CD14-positive monocyte (primary cell): ENCODE data around the gene PTPRN2. TPM values are rescaled to one million over a fixed set of nuclear protein-coding genes. Genes with fewer than 3 reads are reported as not detected.

Experiments used
- DNase-seq, 3 donors: peaks; one replicate each; pipeline ENCODE4 v3.0.0-alpha.2; 2011 to 2022
- H2AFZ ChIP-seq: 2 replicates; pipeline ENCODE4 v1.6.0; 2012; ENCODE audit warnings: mild to moderate bottlenecking, low read depth, low read length, inconsistent platforms; ENCODE audit not compliant: insufficient read depth, poor library complexity, severe bottlenecking
- H3K27ac ChIP-seq, 2 donors: 1 replicate in 1 of 2; 2 replicates in 1 of 2; pipeline ENCODE4 v1.5.1; 2012 to 2013; ENCODE audit warnings: low read length in 2 of 2, control low read depth in 1 of 2, inconsistent platforms in 1 of 2, low read depth in 1 of 2, mild to moderate bottlenecking in 1 of 2
- H3K27me3 ChIP-seq, 2 donors: one replicate each; pipeline versions ENCODE4 v1.6.0 to v1.6.1; 2011 to 2013; ENCODE audit warnings: low read length in 2 of 2; ENCODE audit not compliant: control insufficient read depth in 2 of 2, insufficient read depth in 2 of 2
- H3K36me3 ChIP-seq, 2 donors: replicated peaks in 1 of 2; 1 replicate in 1 of 2; 2 replicates in 1 of 2; pipeline versions ENCODE4 v1.5.1 to v1.6.1; 2012 to 2013; ENCODE audit warnings: low read length in 2 of 2, control low read depth in 1 of 2, inconsistent platforms in 1 of 2, mild to moderate bottlenecking in 1 of 2; ENCODE audit not compliant: insufficient read depth in 2 of 2, control insufficient read depth in 1 of 2
- H3K4me1 ChIP-seq, 2 donors: 1 replicate in 1 of 2; 2 replicates in 1 of 2; pipeline versions ENCODE4 v1.5.1 to v1.6.1; 2012 to 2013; ENCODE audit warnings: low read length in 2 of 2, control low read depth in 1 of 2, inconsistent platforms in 1 of 2, mild to moderate bottlenecking in 1 of 2, moderate library complexity in 1 of 2; ENCODE audit not compliant: insufficient read depth in 2 of 2, control insufficient read depth in 1 of 2
- H3K4me2 ChIP-seq: replicated peaks from 2 replicates; pipeline ENCODE3; 2012; ENCODE audit warnings: low read length, moderate library complexity, mild to moderate bottlenecking; ENCODE audit not compliant: poor library complexity, severe bottlenecking; ENCODE audit errors: extremely low read depth
- H3K4me3 ChIP-seq, 3 experiments: fragments of 200-600 bp in 1 of 3; sonication (generic) in 1 of 3; replicated peaks in 1 of 3; 1 replicate in 2 of 3; 2 replicates in 1 of 3; pipeline ENCODE4 v1.5.1; 2011 to 2013; ENCODE audit warnings: low read length in 3 of 3, mild to moderate bottlenecking in 3 of 3, control low read depth in 2 of 3, low read depth in 2 of 3, inconsistent platforms in 1 of 3, moderate library complexity in 1 of 3
- H3K79me2 ChIP-seq: 2 replicates; pipeline ENCODE4 v1.6.0; 2012; ENCODE audit warnings: mild to moderate bottlenecking, control low read depth, inconsistent platforms, low read length, moderate library complexity; ENCODE audit not compliant: insufficient read depth
- H3K9ac ChIP-seq: 2 replicates; pipeline ENCODE4 v1.6.0; 2017; ENCODE audit warnings: low read length, mild to moderate bottlenecking; ENCODE audit not compliant: insufficient read depth, poor library complexity, severe bottlenecking
- H3K9me3 ChIP-seq, 2 donors: replicated peaks in 1 of 2; 1 replicate in 1 of 2; 2 replicates in 1 of 2; pipeline versions ENCODE4 v1.5.1 to v1.6.1; 2012 to 2013; ENCODE audit warnings: low read length in 2 of 2, control low read depth in 1 of 2; ENCODE audit not compliant: control insufficient read depth in 1 of 2, insufficient read depth in 1 of 2
- H4K20me1 ChIP-seq: 2 replicates; pipeline ENCODE4 v1.6.0; 2012; ENCODE audit warnings: mild to moderate bottlenecking, low read length, control low read depth, moderate library complexity; ENCODE audit not compliant: insufficient read depth
- H3K27ac Mint-ChIP-seq, 7 donors: one replicate each; pipeline ENCODE4 v1.8.0; 2020; ENCODE audit warnings: mild to moderate bottlenecking in 7 of 7, mixed read lengths in 7 of 7, moderate library complexity in 6 of 7, inconsistent platforms in 2 of 7
- H3K27me3 Mint-ChIP-seq, 3 donors: one replicate each; pipeline ENCODE4 v1.8.0; 2021 to 2022; ENCODE audit warnings: low read depth in 3 of 3, mild to moderate bottlenecking in 3 of 3, mixed read lengths in 3 of 3, moderate library complexity in 3 of 3, inconsistent platforms in 1 of 3
- H3K36me3 Mint-ChIP-seq, 2 donors: one replicate each; pipeline ENCODE4 v1.8.0; 2020; ENCODE audit warnings: mixed read lengths in 2 of 2, inconsistent platforms in 1 of 2, mild to moderate bottlenecking in 1 of 2
- H3K4me1 Mint-ChIP-seq: one replicate; pipeline ENCODE4 v1.8.0; 2020; ENCODE audit warnings: mild to moderate bottlenecking, mixed read lengths
- H3K4me3 Mint-ChIP-seq, 2 donors: one replicate each; pipeline ENCODE4 v1.8.0; 2020; ENCODE audit warnings: mild to moderate bottlenecking in 2 of 2, mixed read lengths in 2 of 2, moderate library complexity in 1 of 2
- H3K9me3 Mint-ChIP-seq, 7 donors: one replicate each; pipeline ENCODE4 v1.8.0; 2020 to 2022; ENCODE audit warnings: mixed read lengths in 7 of 7, mild to moderate bottlenecking in 6 of 7, moderate library complexity in 6 of 7, inconsistent platforms in 2 of 7
- WGBS: methylation state at CpG from one replicate; pipeline ENCODE4 v1.1.5; 2013; ENCODE audit warnings: missing lambda C conversion rate; ENCODE audit not compliant: insufficient coverage; 5-methylcytosine and 5-hydroxymethylcytosine counted together
- intact Hi-C, 2 donors: fragments of 100-400 bp; cut with micrococcal nuclease; formaldehyde crosslinking; loops; one replicate each; pipeline versions ENCODE4 v1.15.0 to v1.15.1; 2023
- polyA plus RNA-seq, 3 donors: library from polyadenylated mRNA; depleted of rRNA in 1 of 3; unstranded in 2 of 3; stranded (reverse) in 1 of 3; fragments of 300-500 nt in 2 of 3; fragments of >200 nt in 1 of 3; fragmentation: Illumina TruSeq in 2 of 3; gene quantifications; 1 replicate in 2 of 3; 2 replicates in 1 of 3; pipeline ENCODE4 v1.2.3, GENCODE V29; 2012 to 2021
- TF ChIP-seq, protein P1 (sequence below): fragments of 200-600 bp; IDR thresholded peaks from one replicate; pipeline ENCODE4 v1.8.0; 2022; ENCODE audit warnings: antibody characterized with exemption, mild to moderate bottlenecking

The PTPRN2 gene
- polyA plus RNA-seq, 3 donors: 0.25 to 1.4 (median 0.97) TPM

GRCh38 chr7:158085741-158086695 is 501.6 kb downstream of the PTPRN2 start:
- H3K27me3 Mint-ChIP-seq: peaks cover 0 to 2% (median 1%) of the 10 kb centered on the region in 3 donors
- no peak overlapping the region for H3K27ac Mint-ChIP-seq
- H3K36me3 ChIP-seq: no peaks in the 10 kb centered on the region
- no peaks in the 10 kb centered on the region for H3K27me3 ChIP-seq
- intact Hi-C loops: no loop called here
- TF ChIP-seq, protein P1, sequence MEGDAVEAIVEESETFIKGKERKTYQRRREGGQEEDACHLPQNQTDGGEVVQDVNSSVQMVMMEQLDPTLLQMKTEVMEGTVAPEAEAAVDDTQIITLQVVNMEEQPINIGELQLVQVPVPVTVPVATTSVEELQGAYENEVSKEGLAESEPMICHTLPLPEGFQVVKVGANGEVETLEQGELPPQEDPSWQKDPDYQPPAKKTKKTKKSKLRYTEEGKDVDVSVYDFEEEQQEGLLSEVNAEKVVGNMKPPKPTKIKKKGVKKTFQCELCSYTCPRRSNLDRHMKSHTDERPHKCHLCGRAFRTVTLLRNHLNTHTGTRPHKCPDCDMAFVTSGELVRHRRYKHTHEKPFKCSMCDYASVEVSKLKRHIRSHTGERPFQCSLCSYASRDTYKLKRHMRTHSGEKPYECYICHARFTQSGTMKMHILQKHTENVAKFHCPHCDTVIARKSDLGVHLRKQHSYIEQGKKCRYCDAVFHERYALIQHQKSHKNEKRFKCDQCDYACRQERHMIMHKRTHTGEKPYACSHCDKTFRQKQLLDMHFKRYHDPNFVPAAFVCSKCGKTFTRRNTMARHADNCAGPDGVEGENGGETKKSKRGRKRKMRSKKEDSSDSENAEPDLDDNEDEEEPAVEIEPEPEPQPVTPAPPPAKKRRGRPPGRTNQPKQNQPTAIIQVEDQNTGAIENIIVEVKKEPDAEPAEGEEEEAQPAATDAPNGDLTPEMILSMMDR: no peak
- H3K4me1 Mint-ChIP-seq: no peaks in the 10 kb centered on the region
- H3K4me1 ChIP-seq: no peaks in the 10 kb centered on the region
- H3K36me3 Mint-ChIP-seq: no peaks in the 10 kb centered on the region
- no peaks in the 10 kb centered on the region for H4K20me1 ChIP-seq
- no peak overlapping the region for H3K4me3 Mint-ChIP-seq
- H3K79me2 ChIP-seq: no peaks in the 10 kb centered on the region
- no peak overlapping the region for H3K4me3 ChIP-seq
- H3K27ac ChIP-seq: no peak overlapping the region
- H3K9me3 ChIP-seq: peaks cover 19 to 42% of the 10 kb centered on the region in 2 donors
- WGBS: 90% methylated on average over 25 of the region's 30 CpGs
- H3K4me2 ChIP-seq: no peak overlapping the region
- no peak for DNase-seq
- no peak overlapping the region for H2AFZ ChIP-seq
- H3K9ac ChIP-seq: no peak overlapping the region
- H3K9me3 Mint-ChIP-seq: peaks cover 19 to 42% (median 30%) of the 10 kb centered on the region in 7 donors

GRCh38 chr7:158084555-158084954 is 503.1 kb downstream of the PTPRN2 start:
- no peak overlapping the region for H2AFZ ChIP-seq
- peaks cover 19 to 45% (median 29%) of the 10 kb centered on the region in 7 donors for H3K9me3 Mint-ChIP-seq
- peaks cover 0 to 2% (median 1%) of the 10 kb centered on the region in 3 donors for H3K27me3 Mint-ChIP-seq
- H3K4me1 ChIP-seq: no peaks in the 10 kb centered on the region
- no peaks in the 10 kb centered on the region for H3K36me3 ChIP-seq
- WGBS: 91% methylated on average over 14 of the region's 18 CpGs
- no peaks in the 10 kb centered on the region for H4K20me1 ChIP-seq
- no peak overlapping the region for H3K4me2 ChIP-seq
- no peak overlapping the region for H3K9ac ChIP-seq
- TF ChIP-seq, protein P1: no peak
- H3K4me1 Mint-ChIP-seq: no peaks in the 10 kb centered on the region
- H3K27ac Mint-ChIP-seq: no peak overlapping the region
- no peak overlapping the region for H3K4me3 Mint-ChIP-seq
- H3K36me3 Mint-ChIP-seq: no peaks in the 10 kb centered on the region
- H3K4me3 ChIP-seq: no peak overlapping the region
- H3K9me3 ChIP-seq: peaks cover 19 to 42% of the 10 kb centered on the region in 2 donors
- no peak overlapping the region for H3K27ac ChIP-seq
- no peaks in the 10 kb centered on the region for H3K27me3 ChIP-seq
- no peak for DNase-seq
- no peaks in the 10 kb centered on the region for H3K79me2 ChIP-seq
- intact Hi-C loops: no loop called here
